Left renal pelvis (tissue), 4 donors: ENCODE data around the gene NR2F1-AS1. TPM values are rescaled to one million over a fixed set of nuclear protein-coding genes. Genes with fewer than 3 reads are reported as not detected.

ENCODE experiments used
- DNase-seq, 4 donors: peaks; one replicate each; pipeline ENCODE4 v3.0.0-alpha.2; 2013; ENCODE audit warnings: low read depth in 4 of 4, low spot score in 3 of 4
- polyA plus RNA-seq, 4 donors: library from polyadenylated mRNA; unstranded; fragments of 120-200 nt; gene quantifications; one replicate each; pipeline ENCODE4 v1.2.1, GENCODE V29; 2013; ENCODE audit not compliant: insufficient read length in 4 of 4

NR2F1-AS1 gene
- polyA plus RNA-seq, 4 donors: 52.4 to 104 (median 60.8) TPM

- no peak for DNase-seq
Observed at GRCh38 chr5:93591323-93591945, 10.4 kb upstream of the NR2F1-AS1 start.

- no peak for DNase-seq
Observed at GRCh38 chr5:93590493-93590892, 9.5 kb upstream of the NR2F1-AS1 start.

- DNase-seq: no peak
Observed at GRCh38 chr5:93589829-93590215, 8.8 kb upstream of the NR2F1-AS1 start.

GRCh38 chr5:93589152-93589828 lies 8.3 kb upstream of the NR2F1-AS1 start:
- DNase-seq: no peak

- no peak for DNase-seq
Observed at GRCh38 chr5:93588352-93589151, 7.5 kb upstream of the NR2F1-AS1 start.

- no peak for DNase-seq
Observed at GRCh38 chr5:93587597-93588351, 6.8 kb upstream of the NR2F1-AS1 start.

GRCh38 chr5:93586736-93587596 lies 5.9 kb upstream of the NR2F1-AS1 start:
- DNase-seq: no peak

- no peak for DNase-seq
Observed at GRCh38 chr5:93585767-93586385, 4.9 kb upstream of the NR2F1-AS1 start.

- no peak for DNase-seq
Observed at GRCh38 chr5:93585041-93585766, 4.2 kb upstream of the NR2F1-AS1 start.

- DNase-seq: no peak
Observed at GRCh38 chr5:93584596-93585040, 3.6 kb upstream of the NR2F1-AS1 start.

- peak in 1 of 4 donors; percentile 9 for DNase-seq
Observed at GRCh38 chr5:93583768-93584595, 3.0 kb upstream of the NR2F1-AS1 start.

DNA sequence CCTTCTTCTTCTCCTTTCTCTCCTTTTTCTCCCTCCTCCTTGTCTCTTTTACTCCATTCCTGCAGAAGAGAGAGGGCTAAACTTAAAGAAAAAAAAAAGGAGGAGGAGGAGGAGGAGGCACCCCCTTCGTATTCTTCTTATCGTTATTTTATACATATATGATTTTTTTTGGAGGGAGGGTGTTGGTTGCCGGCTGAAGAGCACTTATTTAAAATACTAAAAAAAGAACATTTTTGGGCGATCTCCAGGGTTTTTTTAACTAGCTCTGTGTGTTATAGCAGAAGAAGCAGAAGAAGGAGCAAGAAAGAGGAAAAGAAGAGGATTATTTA lies 2.4 kb upstream of the NR2F1-AS1 start:
- DNase-seq: no peak

DNA sequence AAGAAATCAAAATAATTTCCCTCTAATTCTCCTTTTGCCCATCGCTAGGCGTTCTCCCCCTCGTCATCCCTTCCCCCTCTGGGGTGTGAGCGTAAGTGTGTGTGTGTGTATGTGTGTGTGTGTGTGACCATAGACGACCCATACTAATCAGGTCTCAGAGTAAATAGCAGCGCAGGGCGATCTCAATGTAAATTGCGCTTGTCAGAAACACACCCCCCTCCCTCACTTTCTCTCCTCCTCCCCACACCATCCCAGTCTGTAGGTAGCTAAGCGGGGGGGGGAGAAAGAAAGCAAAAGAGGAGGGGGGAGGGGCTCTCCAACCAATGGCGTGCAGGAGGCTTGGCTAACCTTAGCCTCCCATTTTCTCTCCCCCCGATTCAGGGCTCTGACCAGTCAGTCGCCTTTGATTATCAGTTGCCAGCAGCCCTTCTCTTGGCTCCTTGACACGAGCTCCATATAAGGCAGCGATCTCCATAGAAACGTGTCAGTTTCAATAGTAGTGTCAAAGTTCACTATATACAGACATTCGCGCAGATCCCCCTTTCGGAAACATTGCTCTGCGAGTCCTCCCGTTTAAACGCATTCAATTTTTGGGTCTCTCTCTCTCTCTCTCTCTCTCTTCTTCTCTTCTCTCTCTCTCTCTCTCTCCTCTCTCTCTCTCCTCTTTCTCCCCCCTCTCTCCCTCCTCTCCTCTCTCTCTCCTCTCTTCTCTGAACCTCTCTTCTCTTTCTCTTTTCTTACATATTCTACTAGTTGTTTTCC lies 1.8 kb upstream of the NR2F1-AS1 start, which contains the start of gene NR2F1:
NR2F1 (plus strand) TSS at position 546 of the 762 bp plus-strand sequence. CDS start 1,802 bp downstream, outside the sequence.
- DNase-seq: peak; percentile 95 to 98 (median 96)

DNA sequence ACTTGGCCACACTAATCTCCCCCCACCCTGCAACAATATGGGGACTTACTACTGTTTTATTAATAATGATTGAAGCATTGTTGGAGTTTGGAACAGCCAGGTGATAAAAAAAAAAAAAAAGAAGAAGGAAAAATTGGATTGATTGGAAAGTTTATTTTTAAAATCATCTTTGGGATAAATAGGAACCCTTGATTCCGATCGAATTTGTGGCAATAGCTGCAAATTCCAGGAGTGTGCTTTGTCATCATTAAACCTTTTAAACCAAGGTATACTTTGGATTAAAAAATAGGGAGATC lies 1.1 kb upstream of the NR2F1-AS1 start:
- no peak for DNase-seq

DNA sequence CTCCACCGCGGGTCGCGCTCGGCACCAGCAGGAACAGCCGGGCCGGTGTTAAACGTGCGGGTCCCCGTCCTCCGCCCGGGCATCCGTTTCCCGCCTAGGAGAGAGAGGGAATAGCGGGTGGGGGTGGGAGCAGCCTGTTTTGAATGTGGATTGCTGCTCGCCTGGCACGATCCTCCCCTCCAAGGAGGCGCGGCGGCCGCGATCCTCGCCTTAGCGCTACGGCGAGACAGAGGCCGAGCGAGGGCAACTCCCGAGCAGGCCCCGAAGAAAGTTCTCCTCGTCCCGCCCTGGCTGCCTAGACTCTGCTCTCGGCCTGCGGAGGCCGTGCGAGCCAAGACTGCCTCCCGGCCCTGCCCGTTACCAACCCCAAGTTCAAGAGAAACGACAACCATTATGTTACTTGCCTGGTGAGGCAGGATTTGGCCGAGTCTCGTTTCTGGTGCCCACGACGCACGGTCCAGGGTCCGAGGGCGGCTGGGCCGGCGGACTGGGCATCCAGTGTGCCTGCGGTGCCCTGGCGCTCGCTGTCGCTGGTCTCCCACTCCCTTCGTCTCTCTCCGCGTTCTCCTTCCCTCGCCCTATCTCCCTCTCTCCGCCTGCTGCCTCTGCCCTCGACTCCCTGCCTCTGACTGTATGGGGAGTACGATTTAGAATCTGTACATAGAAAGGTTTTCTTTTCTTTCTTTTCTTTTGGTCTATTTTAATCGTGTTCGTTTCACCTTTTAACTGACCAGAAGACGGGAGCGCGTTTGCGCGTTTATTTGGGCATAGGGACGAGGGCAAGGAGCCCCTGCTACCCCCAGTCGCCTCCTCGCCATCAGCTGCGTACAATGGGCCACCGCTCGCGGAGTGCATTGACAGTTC lies 724 bp downstream of the NR2F1-AS1 start:
- peak in 1 of 4 donors; percentile 14 for DNase-seq

GRCh38 chr5:93579692-93580062 lies 1.3 kb downstream of the NR2F1-AS1 start:
- peak in 1 of 4 donors; percentile 48 for DNase-seq
